B cell (primary cell): ENCODE measurements around the gene NEGR1. TPM values are rescaled to one million over a fixed set of nuclear protein-coding genes. Genes with fewer than 3 reads are reported as not detected.

Experiments used
- ATAC-seq: fragments of 200-7000 bp; cut with Tn5 transposase; one replicate; pipeline ENCODE4 v1.10.0; 2021; ENCODE audit warnings: low read depth, mild to moderate bottlenecking, moderate number of reproducible peaks, moderate library complexity
- CTCF ChIA-PET: fragments of 350-600 bp; sonication (Branson Sonifier 250); formaldehyde crosslinking; loops from one replicate; lab custom pipeline; 2021; ENCODE audit warnings: antibody characterized with exemption, inconsistent platforms; lab: Charles Lee
- POLR2A ChIA-PET: fragments of 350-600 bp; sonication (Branson Sonifier 250); formaldehyde crosslinking; loops from one replicate; lab custom pipeline; 2021; ENCODE audit warnings: antibody characterized with exemption; lab: Charles Lee
- DNase-seq: peaks from one replicate; pipeline ENCODE4 v3.0.0; 2013
- H2AFZ ChIP-seq: 2 replicates; pipeline ENCODE4 v1.6.1; 2012; ENCODE audit warnings: mild to moderate bottlenecking, low read depth, low read length; ENCODE audit not compliant: insufficient read depth, poor library complexity, severe bottlenecking
- H3K27ac ChIP-seq, 2 donors: 1 replicate in 1 of 2; 2 replicates in 1 of 2; pipeline ENCODE4 v1.5.1; 2012 to 2013; ENCODE audit warnings: low read length in 2 of 2, mild to moderate bottlenecking in 2 of 2, moderate library complexity in 1 of 2
- H3K27me3 ChIP-seq, 4 experiments: fragments of 200-600 bp in 1 of 4; sonication (generic) in 1 of 4; replicated peaks in 1 of 4; 1 replicate in 2 of 4; 2 replicates in 2 of 4; pipeline versions ENCODE4 v1.6.1 to v1.7.0; 2013 to 2016; ENCODE audit warnings: low read length in 3 of 4, mild to moderate bottlenecking in 2 of 4, mixed read lengths in 1 of 4, moderate library complexity in 1 of 4; ENCODE audit not compliant: insufficient read depth in 4 of 4, control insufficient read depth in 3 of 4; ENCODE audit errors: control extremely low read depth in 1 of 4
- H3K36me3 ChIP-seq, 2 experiments: replicated peaks in 1 of 2; 1 replicate in 1 of 2; 2 replicates in 1 of 2; pipeline versions ENCODE4 v1.6.1 to v1.7.1; 2013; ENCODE audit warnings: low read length in 1 of 2; ENCODE audit not compliant: insufficient read depth in 2 of 2, control insufficient read depth in 1 of 2; ENCODE audit errors: control extremely low read depth in 1 of 2, extremely low read depth in 1 of 2
- H3K4me1 ChIP-seq, 2 donors: fragments of 200-600 bp in 1 of 2; sonication (generic) in 1 of 2; 1 replicate in 1 of 2; 2 replicates in 1 of 2; pipeline versions ENCODE4 v1.5.1 to v1.6.1; 2013 to 2017; ENCODE audit warnings: low read length in 2 of 2; ENCODE audit not compliant: control insufficient read depth in 2 of 2, insufficient read depth in 2 of 2
- H3K4me2 ChIP-seq: replicated peaks from 2 replicates; pipeline ENCODE3; 2012; ENCODE audit warnings: mild to moderate bottlenecking, low read depth, low read length; ENCODE audit not compliant: poor library complexity, severe bottlenecking
- H3K4me3 ChIP-seq, 5 experiments: fragments of 200-600 bp in 1 of 5; sonication (generic) in 1 of 5; 1 replicate in 3 of 5; 2 replicates in 2 of 5; pipeline versions ENCODE4 v1.5.1 to v1.7.0; 2011 to 2016; ENCODE audit warnings: low read length in 4 of 5, mild to moderate bottlenecking in 4 of 5, low read depth in 2 of 5, control low read depth in 1 of 5, moderate library complexity in 1 of 5; ENCODE audit not compliant: insufficient read depth in 1 of 5; ENCODE audit errors: control extremely low read depth in 1 of 5, extremely low read depth in 1 of 5
- H3K79me2 ChIP-seq: fragments of 200-600 bp; sonication (generic); one replicate; pipeline ENCODE4 v1.6.0; 2016; ENCODE audit warnings: low read length; ENCODE audit not compliant: control insufficient read depth, insufficient read depth
- H3K9ac ChIP-seq: fragments of 200-600 bp; sonication (generic); 2 replicates; pipeline ENCODE4 v1.6.1; 2017; ENCODE audit warnings: mild to moderate bottlenecking, low read length, moderate library complexity
- H3K9me3 ChIP-seq, 3 donors: one replicate each; pipeline versions ENCODE4 v1.6.1 to v1.7.1; 2013; ENCODE audit warnings: low read length in 2 of 3; ENCODE audit not compliant: control insufficient read depth in 2 of 3, insufficient read depth in 1 of 3; ENCODE audit errors: control extremely low read depth in 1 of 3
- H4K20me1 ChIP-seq: 2 replicates; pipeline ENCODE4 v1.6.0; 2012; ENCODE audit warnings: mild to moderate bottlenecking, low read length; ENCODE audit not compliant: insufficient read depth, control insufficient read depth, poor library complexity, severe bottlenecking
- H3K27ac Mint-ChIP-seq: one replicate; pipeline ENCODE4 v1.8.0; 2021; ENCODE audit warnings: mixed read lengths
- H3K27me3 Mint-ChIP-seq: one replicate; pipeline ENCODE4 v1.8.0; 2021; ENCODE audit warnings: mixed read lengths
- H3K4me1 Mint-ChIP-seq: one replicate; pipeline ENCODE4 v1.8.0; 2021; ENCODE audit warnings: mixed read lengths
- H3K4me3 Mint-ChIP-seq: one replicate; pipeline ENCODE4 v1.8.0; 2021; ENCODE audit warnings: mixed read lengths
- H3K9me3 Mint-ChIP-seq: one replicate; pipeline ENCODE4 v1.8.0; 2022; ENCODE audit warnings: mixed read lengths; ENCODE audit not compliant: insufficient read depth
- EZH2 ChIP-seq: IDR thresholded peaks from 2 replicates; pipeline ENCODE4 v1.6.1; 2012; ENCODE audit warnings: borderline replicate concordance, low read depth, mild to moderate bottlenecking, moderate library complexity, low read length; ENCODE audit not compliant: insufficient read depth, poor library complexity, severe bottlenecking
- WGBS: methylation state at CpG from one replicate; pipeline ENCODE4 v1.1.5; 2013; ENCODE audit warnings: missing lambda C conversion rate; ENCODE audit not compliant: insufficient coverage; 5-methylcytosine and 5-hydroxymethylcytosine counted together
- intact Hi-C: fragments of 100-400 bp; cut with micrococcal nuclease; formaldehyde crosslinking; loops from one replicate; pipeline ENCODE4 v1.10.0; 2022
- polyA plus RNA-seq: library from polyadenylated mRNA; depleted of rRNA; stranded (reverse); fragments of >200 nt; gene quantifications from 2 replicates; pipeline ENCODE4 v1.2.3, GENCODE V29; 2012
- total RNA-seq, 2 donors: library from RNA; stranded (reverse); fragments of 120-200 nt in 1 of 2; gene quantifications; 1 replicate in 1 of 2; 2 replicates in 1 of 2; pipeline versions ENCODE4 v1.2.3 to v1.2.4, GENCODE V29; 2013 to 2022
- TF ChIP-seq, protein P1 (sequence below): fragments of 200-600 bp; IDR thresholded peaks from one replicate; pipeline ENCODE4 v1.8.0; 2022; ENCODE audit warnings: antibody characterized with exemption, mild to moderate bottlenecking

NEGR1 gene
- total and polyA plus RNA-seq, 2 donors (not counting 1 experiment from before 2014, with no cell fraction given) = 0.01 TPM; not detected in 1

DNA sequence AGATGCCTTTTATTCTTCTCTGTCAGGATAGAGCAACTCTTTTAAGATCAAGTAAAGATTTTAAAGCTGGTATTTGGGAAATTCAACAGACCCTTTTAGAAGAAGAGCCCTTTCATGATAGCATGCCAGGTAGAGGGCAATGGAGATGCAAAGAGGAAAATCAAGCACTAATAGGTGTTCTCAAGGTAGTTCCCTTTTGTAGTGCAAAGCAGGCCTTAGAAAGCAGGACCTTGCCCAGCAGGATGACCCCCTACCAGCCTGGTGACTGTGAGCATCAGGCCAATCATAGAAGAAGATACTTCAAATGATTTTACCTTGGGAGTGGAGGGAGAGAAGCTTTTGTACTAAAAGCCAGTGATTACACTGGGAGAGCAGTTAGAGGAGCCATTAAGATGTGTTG lies 820.1 kb downstream of the NEGR1 start:
- Histone ChIP-seq H3K9me3 (no peaks in the 10 kb centered on the region), H3K27ac (no peak overlapping the region), H3K4me2 (no peak overlapping the region), H3K36me3 (no peaks in the 10 kb centered on the region), H3K4me1 (no peaks in the 10 kb centered on the region), H3K4me3 (no peak overlapping the region), H2AFZ (no peak overlapping the region), H3K79me2 (no peaks in the 10 kb centered on the region), H4K20me1 (no peaks in the 10 kb centered on the region), H3K27me3 (no peaks in the 10 kb centered on the region), H3K9ac (no peak overlapping the region)
- ChIA-PET CTCF (no interaction called here), POLR2A (no interaction called here)
- Mint-ChIP-seq H3K27me3 (no peaks in the 10 kb centered on the region), H3K9me3 (no peaks in the 10 kb centered on the region), H3K4me1 (no peaks in the 10 kb centered on the region), H3K27ac (no peak overlapping the region), H3K4me3 (no peak overlapping the region)
- ATAC-seq (no peak), DNase-seq (no peak)
- intact Hi-C loops = no loop called here
- TF ChIP-seq, protein P1, sequence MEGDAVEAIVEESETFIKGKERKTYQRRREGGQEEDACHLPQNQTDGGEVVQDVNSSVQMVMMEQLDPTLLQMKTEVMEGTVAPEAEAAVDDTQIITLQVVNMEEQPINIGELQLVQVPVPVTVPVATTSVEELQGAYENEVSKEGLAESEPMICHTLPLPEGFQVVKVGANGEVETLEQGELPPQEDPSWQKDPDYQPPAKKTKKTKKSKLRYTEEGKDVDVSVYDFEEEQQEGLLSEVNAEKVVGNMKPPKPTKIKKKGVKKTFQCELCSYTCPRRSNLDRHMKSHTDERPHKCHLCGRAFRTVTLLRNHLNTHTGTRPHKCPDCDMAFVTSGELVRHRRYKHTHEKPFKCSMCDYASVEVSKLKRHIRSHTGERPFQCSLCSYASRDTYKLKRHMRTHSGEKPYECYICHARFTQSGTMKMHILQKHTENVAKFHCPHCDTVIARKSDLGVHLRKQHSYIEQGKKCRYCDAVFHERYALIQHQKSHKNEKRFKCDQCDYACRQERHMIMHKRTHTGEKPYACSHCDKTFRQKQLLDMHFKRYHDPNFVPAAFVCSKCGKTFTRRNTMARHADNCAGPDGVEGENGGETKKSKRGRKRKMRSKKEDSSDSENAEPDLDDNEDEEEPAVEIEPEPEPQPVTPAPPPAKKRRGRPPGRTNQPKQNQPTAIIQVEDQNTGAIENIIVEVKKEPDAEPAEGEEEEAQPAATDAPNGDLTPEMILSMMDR = no peak
- no peak for TF ChIP-seq EZH2

DNA sequence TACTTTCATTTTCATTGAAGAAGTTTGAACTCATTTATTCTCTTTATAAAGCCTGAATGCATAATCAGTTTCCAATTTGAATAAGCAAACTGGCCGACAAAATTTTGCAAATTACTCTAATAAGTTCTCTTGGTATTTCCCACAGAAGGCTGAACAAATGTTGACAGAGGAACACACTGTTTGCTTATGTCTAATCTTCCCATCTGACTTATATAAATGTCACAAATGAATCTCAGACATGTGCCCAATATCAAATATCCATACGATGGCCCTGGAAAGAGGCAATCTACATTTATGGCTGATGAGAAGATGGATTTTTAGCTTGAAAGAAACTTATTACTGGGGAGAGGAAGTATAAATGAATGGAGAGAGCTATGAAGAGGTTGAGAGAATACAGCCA lies 820.9 kb downstream of the NEGR1 start:
- Histone ChIP-seq H3K9ac (no peak overlapping the region), H3K4me2 (no peak overlapping the region), H3K4me1 (no peaks in the 10 kb centered on the region), H3K4me3 (no peak overlapping the region), H4K20me1 (no peaks in the 10 kb centered on the region), H2AFZ (no peak overlapping the region), H3K9me3 (no peaks in the 10 kb centered on the region), H3K27me3 (no peaks in the 10 kb centered on the region), H3K79me2 (no peaks in the 10 kb centered on the region), H3K36me3 (no peaks in the 10 kb centered on the region), H3K27ac (no peak overlapping the region)
- no peak overlapping the region for H3K4me3 Mint-ChIP-seq
- intact Hi-C loops = no loop called here
- H3K9me3 Mint-ChIP-seq = no peaks in the 10 kb centered on the region
- TF ChIP-seq, protein P1 = no peak
- TF ChIP-seq EZH2 = no peak
- H3K27ac Mint-ChIP-seq = no peak overlapping the region
- CTCF ChIA-PET = no interaction called here
- POLR2A ChIA-PET = no interaction called here
- ATAC-seq = no peak
- no peaks in the 10 kb centered on the region for H3K4me1 Mint-ChIP-seq
- WGBS = 83% methylated on average over 1 of the region's 2 CpGs
- no peaks in the 10 kb centered on the region for H3K27me3 Mint-ChIP-seq
- no peak for DNase-seq
